Effector memory CD8-positive, alpha-beta T cell (primary cell): ENCODE results near the gene JUND.

ENCODE experiments used
- ATAC-seq: fragments of 150-1000 bp; cut with Tn5 transposase; replicated peaks from 2 replicates; pipeline ENCODE4 v1.10.0; 2021; ENCODE audit warnings: mild to moderate bottlenecking, moderate library complexity
- DNase-seq, 3 experiments: peaks; one replicate each; pipeline ENCODE4 v3.0.0; 2021
- H3K27ac Mint-ChIP-seq, 2 donors: one replicate each; pipeline ENCODE4 v1.8.0; 2022; ENCODE audit warnings: mild to moderate bottlenecking in 2 of 2, mixed read lengths in 2 of 2, moderate library complexity in 2 of 2
- H3K27me3 Mint-ChIP-seq, 2 donors: one replicate each; pipeline ENCODE4 v1.8.0; 2022; ENCODE audit warnings: mixed read lengths in 2 of 2
- H3K36me3 Mint-ChIP-seq: one replicate; pipeline ENCODE4 v1.8.0; 2022; ENCODE audit warnings: mild to moderate bottlenecking, moderate library complexity, mixed read lengths; ENCODE audit not compliant: insufficient read depth
- H3K4me1 Mint-ChIP-seq, 2 donors: one replicate each; pipeline ENCODE4 v1.8.0; 2022; ENCODE audit warnings: low read depth in 2 of 2, mixed read lengths in 2 of 2
- H3K4me3 Mint-ChIP-seq, 2 donors: one replicate each; pipeline ENCODE4 v1.8.0; 2022; ENCODE audit warnings: mild to moderate bottlenecking in 2 of 2, mixed read lengths in 2 of 2, moderate library complexity in 2 of 2
- H3K9me3 Mint-ChIP-seq, 2 donors: one replicate each; pipeline ENCODE4 v1.8.0; 2022; ENCODE audit warnings: mixed read lengths in 2 of 2

The JUND gene

GRCh38 chr19:18317961-18318800 lies 36.8 kb upstream of the JUND start:
- Mint-ChIP-seq H3K27ac (peak overlapping the region; percentile 82 to 92), H3K4me1 (peaks cover 40% of the 10 kb centered on the region in 2 donors), H3K9me3 (no peaks in the 10 kb centered on the region), H3K27me3 (no peaks in the 10 kb centered on the region), H3K4me3 (peak overlapping the region; percentile 66 to 80), H3K36me3 (peaks cover 44% of the 10 kb centered on the region)
- DNase-seq = peak; percentile 35 to 44 (median 43)
- peak; percentile 64 for ATAC-seq

DNA sequence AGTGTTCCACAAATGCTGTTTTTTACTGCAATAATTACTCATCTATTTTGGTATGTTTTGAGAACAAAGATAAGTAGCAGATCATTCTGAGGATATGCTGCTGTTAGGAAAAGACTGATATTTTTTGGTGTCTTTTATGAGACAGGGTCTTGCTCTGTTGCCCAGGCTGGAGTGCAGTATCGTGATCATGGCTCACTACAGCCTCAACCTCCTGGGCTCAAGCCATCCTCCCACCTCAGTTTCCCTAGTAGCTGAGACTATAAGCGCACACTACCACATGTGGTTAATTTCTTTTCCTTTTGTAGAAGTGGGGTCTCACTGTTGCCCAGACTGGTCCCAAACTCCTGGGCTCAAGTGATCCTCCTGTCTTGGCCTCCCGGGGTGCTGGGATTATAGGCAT lies 32.0 kb upstream of the JUND start:
- DNase-seq = no peak
- Mint-ChIP-seq H3K27ac (no peak overlapping the region), H3K4me3 (no peak overlapping the region), H3K27me3 (no peaks in the 10 kb centered on the region), H3K36me3 (peaks cover 30% of the 10 kb centered on the region), H3K4me1 (peaks cover 16 to 18% of the 10 kb centered on the region in 2 donors), H3K9me3 (no peaks in the 10 kb centered on the region)
- ATAC-seq = no peak

GRCh38 chr19:18312092-18312534 lies 30.7 kb upstream of the JUND start:
- ATAC-seq (no peak), DNase-seq (no peak)
- no peaks in the 10 kb centered on the region for H3K9me3 Mint-ChIP-seq
- H3K4me3 Mint-ChIP-seq = no peak overlapping the region
- no peak overlapping the region for H3K27ac Mint-ChIP-seq
- H3K4me1 Mint-ChIP-seq = peaks cover 13 to 15% of the 10 kb centered on the region in 2 donors
- no peaks in the 10 kb centered on the region for H3K27me3 Mint-ChIP-seq
- H3K36me3 Mint-ChIP-seq = peaks cover 30% of the 10 kb centered on the region

DNA sequence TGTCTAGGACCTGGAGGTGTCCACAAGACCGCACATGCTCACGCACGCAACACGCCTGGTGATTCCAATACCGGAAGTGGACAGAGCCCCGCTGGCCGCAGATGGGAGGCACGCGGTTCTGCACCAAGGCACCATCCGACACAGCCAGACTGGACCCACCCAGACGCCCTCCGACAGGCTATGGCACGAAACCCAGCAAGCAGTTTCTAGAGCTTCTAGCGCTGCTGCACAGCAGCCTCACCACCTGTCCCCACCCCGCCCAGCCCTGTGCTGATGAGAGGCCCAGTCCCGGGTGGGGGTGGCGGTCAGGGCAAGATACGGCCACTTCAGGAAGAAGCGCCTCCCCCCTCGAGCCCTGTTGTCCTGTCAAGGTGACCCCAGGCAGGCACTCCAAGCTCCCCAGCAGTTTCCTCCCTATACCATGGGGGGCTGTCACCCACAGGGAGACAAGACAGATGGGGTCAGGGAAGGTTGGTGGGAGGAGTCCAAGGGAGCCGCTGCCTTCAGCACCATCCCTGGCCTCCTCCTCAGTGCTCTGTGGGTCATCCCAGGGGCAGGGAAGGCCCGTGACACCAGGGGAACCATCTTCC lies 30.2 kb upstream of the JUND start:
- Mint-ChIP-seq H3K27ac (no peak overlapping the region), H3K4me1 (peaks cover 17 to 19% of the 10 kb centered on the region in 2 donors), H3K36me3 (peaks cover 35% of the 10 kb centered on the region), H3K9me3 (no peaks in the 10 kb centered on the region), H3K27me3 (no peaks in the 10 kb centered on the region), H3K4me3 (no peak overlapping the region)
- no peak for ATAC-seq
- no peak for DNase-seq

DNA sequence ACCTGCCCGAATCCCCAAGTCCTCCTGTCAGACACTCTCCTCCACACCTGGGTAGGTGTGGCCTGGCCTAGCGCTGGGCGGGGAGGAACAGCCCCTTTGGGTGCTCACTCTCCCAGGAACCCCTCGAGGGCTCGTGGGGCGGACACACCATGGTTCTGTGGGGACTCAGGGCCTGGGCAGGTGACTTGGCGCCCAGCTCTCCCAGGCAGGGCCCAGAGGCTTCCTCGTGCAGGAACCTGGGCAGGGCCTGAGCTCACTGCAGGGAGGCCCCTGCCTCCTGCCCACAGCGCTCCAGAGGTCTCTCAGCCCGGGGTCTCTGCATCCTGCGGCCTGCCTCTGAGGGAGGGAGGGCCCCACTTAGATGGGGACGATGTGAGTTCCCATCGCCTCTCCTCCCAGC lies 29.5 kb upstream of the JUND start:
- Mint-ChIP-seq H3K27me3 (no peaks in the 10 kb centered on the region), H3K4me3 (no peak overlapping the region), H3K9me3 (no peaks in the 10 kb centered on the region), H3K27ac (peak overlapping the region in 1 of 2 donors; percentile 67), H3K36me3 (peaks cover 31% of the 10 kb centered on the region), H3K4me1 (peaks cover 19% of the 10 kb centered on the region in 2 donors)
- DNase-seq (no peak), ATAC-seq (no peak)

DNA sequence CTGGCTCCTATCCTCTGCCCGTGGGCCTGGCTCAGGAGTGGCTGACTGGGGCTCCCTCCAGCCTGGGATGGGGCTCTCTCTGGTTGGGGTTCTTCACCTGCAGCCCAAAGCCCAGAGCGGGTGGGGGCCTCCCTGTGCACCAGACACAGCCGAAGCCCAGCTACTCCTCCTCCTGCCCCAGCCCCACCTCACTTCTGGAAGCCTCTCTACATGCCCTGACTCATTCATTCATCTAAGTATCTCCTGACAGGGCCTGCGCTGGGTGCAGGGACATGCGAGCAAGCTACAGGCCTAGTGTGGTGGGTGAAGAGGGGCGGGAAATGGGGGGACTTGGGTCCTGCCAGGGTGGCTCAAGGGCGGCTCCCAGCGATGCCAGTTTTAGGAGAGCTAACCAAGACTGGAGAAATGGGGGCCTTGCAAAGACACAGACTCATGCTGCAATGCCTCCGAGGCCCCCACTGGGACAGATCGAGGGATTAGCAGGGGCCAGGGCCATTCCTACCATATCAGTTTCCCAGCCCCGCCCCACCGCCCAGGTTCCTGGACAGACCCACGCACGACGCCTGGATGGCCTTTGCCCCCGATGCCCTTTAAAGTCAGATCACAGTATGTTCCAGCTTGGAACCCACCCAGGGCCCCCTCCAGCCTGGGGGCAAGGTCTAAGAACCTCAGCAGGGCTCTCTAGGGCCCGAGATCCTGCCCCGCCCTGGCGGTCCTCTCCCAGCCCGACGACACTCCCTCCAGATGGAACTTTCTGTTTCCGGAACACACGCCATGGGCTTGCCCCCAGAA lies 28.9 kb upstream of the JUND start:
- DNase-seq = no peak
- Mint-ChIP-seq H3K4me3 (no peak overlapping the region), H3K36me3 (peaks cover 35% of the 10 kb centered on the region), H3K27ac (peak overlapping the region in 1 of 2 donors; percentile 67), H3K27me3 (no peaks in the 10 kb centered on the region), H3K9me3 (no peaks in the 10 kb centered on the region), H3K4me1 (peaks cover 17 to 21% of the 10 kb centered on the region in 2 donors)
- no peak for ATAC-seq

- ATAC-seq (no peak), DNase-seq (no peak)
- no peaks in the 10 kb centered on the region for H3K9me3 Mint-ChIP-seq
- H3K36me3 Mint-ChIP-seq = peaks cover 34% of the 10 kb centered on the region
- H3K27me3 Mint-ChIP-seq = no peaks in the 10 kb centered on the region
- H3K4me1 Mint-ChIP-seq = peaks cover 25 to 27% of the 10 kb centered on the region in 2 donors
- H3K27ac Mint-ChIP-seq = peak overlapping the region in 1 of 2 donors; percentile 67
- H3K4me3 Mint-ChIP-seq = no peak overlapping the region
Measured at GRCh38 chr19:18309525-18310064, 28.2 kb upstream of the JUND start.

- Mint-ChIP-seq H3K27me3 (no peaks in the 10 kb centered on the region), H3K4me3 (no peak overlapping the region), H3K9me3 (no peaks in the 10 kb centered on the region), H3K4me1 (peaks cover 31 to 34% of the 10 kb centered on the region in 2 donors), H3K36me3 (peaks cover 37% of the 10 kb centered on the region), H3K27ac (no peak overlapping the region)
- ATAC-seq = no peak
- no peak for DNase-seq
Measured at GRCh38 chr19:18308948-18309325, 27.5 kb upstream of the JUND start.

GRCh38 chr19:18308051-18308947 lies 26.9 kb upstream of the JUND start:
- Mint-ChIP-seq H3K4me1 (peaks cover 37 to 40% of the 10 kb centered on the region in 2 donors), H3K36me3 (peaks cover 43% of the 10 kb centered on the region), H3K27ac (peak overlapping the region in 1 of 2 donors; percentile 32), H3K4me3 (no peak overlapping the region), H3K27me3 (no peaks in the 10 kb centered on the region), H3K9me3 (no peaks in the 10 kb centered on the region)
- ATAC-seq (no peak), DNase-seq (no peak)

- peaks cover 39 to 40% of the 10 kb centered on the region in 2 donors for H3K4me1 Mint-ChIP-seq
- peaks cover 45% of the 10 kb centered on the region for H3K36me3 Mint-ChIP-seq
- peak overlapping the region; percentile 38 to 81 for H3K4me3 Mint-ChIP-seq
- DNase-seq = no peak
- no peaks in the 10 kb centered on the region for H3K9me3 Mint-ChIP-seq
- ATAC-seq = no peak
- peak overlapping the region; percentile 67 to 97 for H3K27ac Mint-ChIP-seq
- H3K27me3 Mint-ChIP-seq = no peaks in the 10 kb centered on the region
Measured at GRCh38 chr19:18307271-18307681, 25.9 kb upstream of the JUND start.

DNA sequence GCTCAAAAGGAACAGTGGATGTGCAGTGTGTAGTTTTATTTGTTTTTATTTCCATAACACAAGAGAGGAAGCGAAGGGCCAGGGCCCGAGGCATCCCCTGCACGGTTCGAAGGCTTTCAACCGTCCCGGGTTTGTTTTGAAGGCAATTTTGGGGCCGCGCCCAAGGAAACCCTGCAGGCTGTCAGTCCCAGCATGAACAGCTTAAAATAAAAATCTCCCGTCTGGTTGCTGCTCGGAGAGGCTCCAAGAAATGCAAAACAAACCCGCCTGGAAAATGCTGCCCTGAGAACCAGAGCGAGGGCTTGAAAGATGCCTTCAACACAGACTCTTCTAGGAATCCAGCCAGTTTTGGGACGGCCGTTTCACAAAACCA lies 25.5 kb upstream of the JUND start:
- Mint-ChIP-seq H3K9me3 (no peaks in the 10 kb centered on the region), H3K4me1 (peaks cover 39 to 40% of the 10 kb centered on the region in 2 donors), H3K36me3 (peaks cover 45% of the 10 kb centered on the region), H3K27ac (peak overlapping the region; percentile 67 to 97), H3K4me3 (peak overlapping the region; percentile 38 to 81), H3K27me3 (no peaks in the 10 kb centered on the region)
- no peak for DNase-seq
- ATAC-seq = no peak

DNA sequence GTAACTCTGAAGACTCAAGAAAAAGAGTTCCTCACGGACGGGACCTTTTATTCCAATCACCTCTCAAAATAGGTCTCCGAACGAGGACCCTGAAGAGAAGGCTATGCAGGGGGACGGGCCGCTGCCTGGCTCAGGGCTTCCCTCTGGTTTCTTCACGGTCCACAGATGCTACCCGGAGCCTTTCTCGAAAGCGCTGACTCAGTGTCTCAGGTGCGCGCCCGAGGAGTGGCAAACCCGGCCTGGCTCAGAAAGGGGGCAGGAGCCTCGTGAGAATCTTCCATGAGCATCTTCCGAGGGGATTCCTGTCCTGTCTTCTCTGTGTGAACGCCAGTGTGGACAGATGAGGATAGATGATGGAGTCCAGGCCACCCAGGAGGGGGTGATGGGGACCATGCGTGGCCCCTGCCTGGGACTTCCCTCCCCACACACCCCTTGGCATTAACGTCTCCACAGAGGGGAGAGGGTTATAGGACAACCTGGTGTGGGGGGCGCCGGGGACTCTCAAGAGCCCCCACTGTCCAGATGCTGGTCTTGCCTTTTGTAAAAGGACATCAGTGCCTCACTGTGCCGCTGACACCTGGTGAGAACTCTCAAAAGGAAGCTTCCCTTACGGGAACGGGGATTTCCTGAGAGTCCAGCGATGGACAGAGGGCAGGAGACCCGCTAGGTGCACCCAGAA lies 24.9 kb upstream of the JUND start:
- peaks cover 45% of the 10 kb centered on the region for H3K36me3 Mint-ChIP-seq
- H3K27ac Mint-ChIP-seq = peak overlapping the region; percentile 96 to 97
- no peaks in the 10 kb centered on the region for H3K27me3 Mint-ChIP-seq
- H3K9me3 Mint-ChIP-seq = no peaks in the 10 kb centered on the region
- no peak for ATAC-seq
- peak overlapping the region; percentile 81 for H3K4me3 Mint-ChIP-seq
- no peak for DNase-seq
- peaks cover 40% of the 10 kb centered on the region in 2 donors for H3K4me1 Mint-ChIP-seq
